Hepatocyte (in vitro differentiated cells): ENCODE data around the gene CCR3. TPM values are rescaled to one million over a fixed set of nuclear protein-coding genes. Genes with fewer than 3 reads are reported as not detected.

Experiments used
- DNase-seq: peaks from one replicate; pipeline ENCODE4 v3.0.0-alpha.2; 2016; ENCODE audit warnings: low spot score
- H2AFZ ChIP-seq: fragments of 200-600 bp; sonication (generic); 2 replicates; pipeline ENCODE4 v1.6.0; 2016; ENCODE audit warnings: antibody characterized with exemption, mild to moderate bottlenecking
- H3K27ac ChIP-seq: fragments of 200-600 bp; sonication (generic); 2 replicates; pipeline ENCODE4 v1.5.1; 2016; ENCODE audit warnings: mild to moderate bottlenecking
- H3K27me3 ChIP-seq: fragments of 200-600 bp; sonication (generic); 2 replicates; pipeline ENCODE4 v1.6.1; 2016
- H3K36me3 ChIP-seq: fragments of 200-600 bp; sonication (generic); replicated peaks from 2 replicates; pipeline ENCODE4 v1.5.1; 2016; ENCODE audit warnings: low read depth; ENCODE audit not compliant: insufficient read depth
- H3K4me1 ChIP-seq: fragments of 200-600 bp; sonication (generic); 2 replicates; pipeline ENCODE4 v1.5.1; 2016; ENCODE audit warnings: mild to moderate bottlenecking, moderate library complexity; ENCODE audit not compliant: insufficient read depth
- H3K4me2 ChIP-seq: fragments of 200-600 bp; sonication (generic); 2 replicates; pipeline ENCODE4 v1.6.0; 2016
- H3K4me3 ChIP-seq: fragments of 200-600 bp; sonication (generic); 2 replicates; pipeline ENCODE4 v1.5.1; 2016; ENCODE audit warnings: mild to moderate bottlenecking
- H3K79me2 ChIP-seq: fragments of 200-600 bp; sonication (generic); 2 replicates; pipeline ENCODE4 v1.6.0; 2017; ENCODE audit warnings: mild to moderate bottlenecking
- H3K9me2 ChIP-seq: fragments of 200-600 bp; sonication (generic); replicated peaks from 2 replicates; pipeline ENCODE4 v1.6.0; 2017; ENCODE audit warnings: mild to moderate bottlenecking; ENCODE audit not compliant: insufficient read depth
- H3K9me3 ChIP-seq: fragments of 200-600 bp; sonication (generic); 2 replicates; pipeline ENCODE4 v1.5.1; 2016; ENCODE audit warnings: low read depth, mild to moderate bottlenecking
- H4K20me1 ChIP-seq: fragments of 200-600 bp; sonication (generic); 2 replicates; pipeline ENCODE4 v1.6.0; 2016; ENCODE audit warnings: mild to moderate bottlenecking; ENCODE audit not compliant: insufficient read depth, poor library complexity, severe bottlenecking
- CTCF ChIP-seq: fragments of 200-600 bp; sonication (generic); IDR thresholded peaks from 2 replicates; pipeline ENCODE4 v1.5.1; 2016; ENCODE audit warnings: antibody characterized with exemption, mild to moderate bottlenecking; ENCODE audit not compliant: poor library complexity
- EZH2 ChIP-seq: fragments of 200-600 bp; sonication (generic); IDR thresholded peaks from 2 replicates; pipeline ENCODE4 v1.6.1; 2016; ENCODE audit warnings: antibody characterized with exemption, mild to moderate bottlenecking, borderline replicate concordance
- EZH2phosphoT487 ChIP-seq: fragments of 200-600 bp; sonication (generic); IDR thresholded peaks from one replicate; pipeline ENCODE4 v1.6.1; 2018; ENCODE audit warnings: antibody characterized with exemption, mild to moderate bottlenecking, low read depth, moderate library complexity; ENCODE audit not compliant: unreplicated experiment, severe bottlenecking
- WGBS: methylation state at CpG from one replicate; pipeline ENCODE4 v1.1.6; 2016; ENCODE audit warnings: low lambda C conversion rate; ENCODE audit errors: missing lambda C conversion rate; 5-methylcytosine and 5-hydroxymethylcytosine counted together
- polyA plus RNA-seq: library from polyadenylated mRNA; unstranded; fragments of >200 nt; fragmentation: Nextera tagmentation; extraction: Ambion mirVana; gene quantifications from 2 replicates; pipeline ENCODE4 v1.2.1, GENCODE V29; 2016
- total RNA-seq: library from RNA; depleted of rRNA; stranded (reverse); fragments of >200 nt; gene quantifications from 2 replicates; pipeline ENCODE4 v1.2.3, GENCODE V29; 2014

The CCR3 gene
- total and polyA plus RNA-seq, 2 experiments from 2014 or later, result 0.12 TPM; not detected in 1

- no peak for TF ChIP-seq CTCF
- TF ChIP-seq EZH2phosphoT487, result no peak
- TF ChIP-seq EZH2, result no peak
- DNase-seq, result no peak
- H3K27ac ChIP-seq, result no peak overlapping the region
- H3K4me1 ChIP-seq, result no peaks in the 10 kb centered on the region
- no peaks in the 10 kb centered on the region for H3K36me3 ChIP-seq
- H3K79me2 ChIP-seq, result no peaks in the 10 kb centered on the region
- no peaks in the 10 kb centered on the region for H4K20me1 ChIP-seq
- no peak overlapping the region for H3K4me3 ChIP-seq
- no peak overlapping the region for H3K4me2 ChIP-seq
- H2AFZ ChIP-seq, result no peak overlapping the region
- 84% methylated on average over 3 of the region's 3 CpGs for WGBS
- no peaks in the 10 kb centered on the region for H3K9me2 ChIP-seq
- H3K9me3 ChIP-seq, result no peaks in the 10 kb centered on the region
- H3K27me3 ChIP-seq, result no peaks in the 10 kb centered on the region
These were observed 58.2 kb downstream of the CCR3 start for GRCh38 chr3:46300461-46300789.

- Histone ChIP-seq H3K4me3 (no peak overlapping the region), H3K36me3 (no peaks in the 10 kb centered on the region), H3K9me2 (no peaks in the 10 kb centered on the region), H3K4me1 (no peaks in the 10 kb centered on the region), H3K27me3 (no peaks in the 10 kb centered on the region), H3K27ac (no peak overlapping the region), H4K20me1 (no peaks in the 10 kb centered on the region), H3K79me2 (no peaks in the 10 kb centered on the region), H3K9me3 (no peaks in the 10 kb centered on the region), H3K4me2 (no peak overlapping the region), H2AFZ (no peak overlapping the region)
- no peak for TF ChIP-seq CTCF
- no peak for TF ChIP-seq EZH2phosphoT487
- no peak for TF ChIP-seq EZH2
- DNase-seq, result no peak
- WGBS, result 82% methylated on average over 7 of the region's 7 CpGs
These were observed 59.0 kb downstream of the CCR3 start for GRCh38 chr3:46301122-46301835.

- Histone ChIP-seq H3K79me2 (no peaks in the 10 kb centered on the region), H3K4me3 (no peak overlapping the region), H3K4me2 (no peak overlapping the region), H3K27me3 (peaks cover 7% of the 10 kb centered on the region), H3K9me3 (no peaks in the 10 kb centered on the region), H4K20me1 (no peaks in the 10 kb centered on the region), H3K27ac (no peak overlapping the region), H2AFZ (no peak overlapping the region), H3K36me3 (no peaks in the 10 kb centered on the region), H3K9me2 (no peaks in the 10 kb centered on the region), H3K4me1 (no peaks in the 10 kb centered on the region)
- 61% methylated on average over 3 of the region's 3 CpGs for WGBS
- DNase-seq, result no peak
- TF ChIP-seq EZH2 (no peak), EZH2phosphoT487 (no peak), CTCF (no peak)
These were observed 61.0 kb downstream of the CCR3 start for GRCh38 chr3:46303240-46303639.

- no peaks in the 10 kb centered on the region for H3K4me1 ChIP-seq
- no peak overlapping the region for H2AFZ ChIP-seq
- H3K79me2 ChIP-seq, result no peaks in the 10 kb centered on the region
- no peak overlapping the region for H3K27ac ChIP-seq
- peaks cover 7% of the 10 kb centered on the region for H3K27me3 ChIP-seq
- H4K20me1 ChIP-seq, result no peaks in the 10 kb centered on the region
- no peaks in the 10 kb centered on the region for H3K9me2 ChIP-seq
- no peak for TF ChIP-seq EZH2
- no peak for TF ChIP-seq CTCF
- no peak for TF ChIP-seq EZH2phosphoT487
- no peaks in the 10 kb centered on the region for H3K36me3 ChIP-seq
- no peaks in the 10 kb centered on the region for H3K9me3 ChIP-seq
- H3K4me3 ChIP-seq, result no peak overlapping the region
- WGBS, result 94% methylated on average over 3 of the region's 3 CpGs
- H3K4me2 ChIP-seq, result no peak overlapping the region
- DNase-seq, result no peak
These were observed 62.5 kb downstream of the CCR3 start for GRCh38 chr3:46304739-46305138.
